Kidney (tissue), 14 donors: ENCODE results near the gene EGFR. TPM values are rescaled to one million over a fixed set of nuclear protein-coding genes. Genes with fewer than 3 reads are reported as not detected.

Experiments
- DNase-seq, 5 donors: peaks; one replicate each; pipeline ENCODE4 v3.0.0-alpha.2; 2013 to 2020
- FAIRE-seq: peaks from 2 replicates; lab custom pipeline; 2012; peaks lifted over from hg19 to GRCh38; lab: Jason Lieb, UNC
- H3K27ac ChIP-seq, 2 donors: one replicate each; pipeline ENCODE4 v1.7.0; 2013; ENCODE audit warnings: low read depth in 2 of 2, low read length in 2 of 2, inconsistent platforms in 1 of 2
- H3K27me3 ChIP-seq: one replicate; pipeline ENCODE4 v1.7.1; 2013; ENCODE audit warnings: low read length, inconsistent platforms; ENCODE audit not compliant: control insufficient read depth, insufficient read depth
- H3K36me3 ChIP-seq, 3 donors: one replicate each; pipeline versions ENCODE4 v1.7.0 to v1.7.1; 2013; ENCODE audit warnings: low read length in 3 of 3, control low read depth in 1 of 3, inconsistent platforms in 1 of 3; ENCODE audit not compliant: insufficient read depth in 3 of 3, control insufficient read depth in 2 of 3
- H3K4me1 ChIP-seq, 3 donors: one replicate each; pipeline versions ENCODE4 v1.7.0 to v1.7.1; 2013; ENCODE audit warnings: low read length in 3 of 3, inconsistent platforms in 1 of 3, low read depth in 1 of 3; ENCODE audit not compliant: control insufficient read depth in 2 of 3, insufficient read depth in 2 of 3
- H3K4me3 ChIP-seq, 3 donors: one replicate each; pipeline versions ENCODE4 v1.7.0 to v1.8.1; 2013; ENCODE audit warnings: low read length in 3 of 3, control low read depth in 1 of 3, inconsistent platforms in 1 of 3
- H3K9ac ChIP-seq, 3 donors: one replicate each; pipeline versions ENCODE4 v1.7.0 to v1.7.1; 2013; ENCODE audit warnings: low read length in 3 of 3, control low read depth in 1 of 3, inconsistent platforms in 1 of 3
- H3K9me3 ChIP-seq, 3 donors: one replicate each; pipeline versions ENCODE4 v1.7.0 to v1.7.1; 2013; ENCODE audit warnings: low read length in 3 of 3, control low read depth in 1 of 3, inconsistent platforms in 1 of 3; ENCODE audit not compliant: control insufficient read depth in 2 of 3, insufficient read depth in 1 of 3
- CTCF ChIP-seq: IDR thresholded peaks from 3 replicates; pipeline ENCODE4 v1.5.1; 2012; ENCODE audit warnings: mild to moderate bottlenecking, moderate library complexity, borderline replicate concordance; ENCODE audit not compliant: insufficient read depth; ENCODE audit errors: extremely low read depth
- intact Hi-C: fragments of 100-400 bp; cut with DNase I; formaldehyde crosslinking; loops from one replicate; pipeline ENCODE4 v1.11.1; 2022
- polyA plus RNA-seq: library from polyadenylated mRNA; stranded (reverse); fragments of 350-450 nt; fragmentation: Illumina TruSeq; extraction: RNeasy Lipid Tissue Mini Kit (QIAGEN cat#74804); gene quantifications from one replicate; pipeline ENCODE4 v1.2.3, GENCODE V29; 2014; ENCODE audit warnings: low read depth, low replicate concordance; ENCODE audit not compliant: insufficient read depth
- total RNA-seq: library from RNA; stranded (reverse); fragmentation: NEBNext Ultra II Directional; extraction: Animal tissue kit (Norgen Biotek cat#: 25700); gene quantifications from one replicate; pipeline ENCODE4 v1.2.1, GENCODE V29; 2021
- donor health status: control.
- donor health status: control.
- donor health status: control.
- donor health status: control.
- donor health status: control.
- donor health status: DM: yes; HTN: yes; CAD: no.
- donor health status: Normal renal cell carcinoma (clear cell type).

EGFR gene
- total and polyA plus RNA-seq, 2 donors from 2014 or later: 5.9 to 61.3 TPM

- intact Hi-C loops: no loop called here
- no peak for FAIRE-seq
- Histone ChIP-seq H3K9ac (no peak overlapping the region), H3K4me3 (no peak overlapping the region), H3K36me3 (no peaks in the 10 kb centered on the region), H3K27ac (no peak overlapping the region), H3K9me3 (no peaks in the 10 kb centered on the region), H3K27me3 (no peaks in the 10 kb centered on the region), H3K4me1 (peaks cover 0 to 3% (median 0%) of the 10 kb centered on the region in 3 donors)
- no peak for DNase-seq
- no peak for TF ChIP-seq CTCF
These were observed 106.4 kb downstream of the EGFR start for GRCh38 chr7:55124989-55125875.

GRCh38 chr7:55127135-55127551 is 108.3 kb downstream of the EGFR start:
- Histone ChIP-seq H3K9ac (no peak overlapping the region), H3K4me1 (peaks cover 0 to 12% (median 8%) of the 10 kb centered on the region in 3 donors), H3K27ac (no peak overlapping the region), H3K36me3 (no peaks in the 10 kb centered on the region), H3K4me3 (no peak overlapping the region), H3K9me3 (no peaks in the 10 kb centered on the region), H3K27me3 (no peaks in the 10 kb centered on the region)
- no peak for FAIRE-seq
- DNase-seq: no peak
- intact Hi-C loops: no loop called here
- TF ChIP-seq CTCF: no peak

- Histone ChIP-seq H3K36me3 (no peaks in the 10 kb centered on the region), H3K4me1 (peaks cover 0 to 14% (median 8%) of the 10 kb centered on the region in 3 donors), H3K4me3 (no peak overlapping the region), H3K9me3 (no peaks in the 10 kb centered on the region), H3K27ac (no peak overlapping the region), H3K27me3 (no peaks in the 10 kb centered on the region), H3K9ac (no peak overlapping the region)
- DNase-seq (peak in 2 of 5 donors; percentile 75 to 88), FAIRE-seq (no peak)
- TF ChIP-seq CTCF: no peak
- intact Hi-C loops: no loop called here
These were observed 108.8 kb downstream of the EGFR start for GRCh38 chr7:55127622-55128081.
